ENCODE measurements around the gene TRIP4. TPM values are rescaled to one million over a fixed set of nuclear protein-coding genes. Genes with fewer than 3 reads are reported as not detected.

The TRIP4 gene
- polyA plus RNA-seq, 3 donors, result 23.0 to 40.1 (median 35.6) TPM

- intact Hi-C loops (cut with micrococcal nuclease), result loop anchor here in 1 of 2 donors (10.0 kb wide), 2 partner anchors 152 to 192 kb away; partner anchors contain the start of gene PPIB
- peak; percentile 32 for TF ChIP-seq CTCF (IDR thresholded peaks at IDR 0.05)
- Mint-ChIP-seq H3K9me3 (peaks cover 0 to 4% (median 0%) of the 10 kb centered on the region in 7 donors), H3K4me1 (peaks cover 13% of the 10 kb centered on the region), H3K27ac (peak overlapping the region in 6 of 7 donors; percentile 79 to 93 (median 88)), H3K36me3 (no peaks in the 10 kb centered on the region), H3K27me3 (ENCODE audit: low read depth in 3 of 3) (no peaks in the 10 kb centered on the region), H3K4me3 (peak overlapping the region; percentile 96 to 97)
- H3K4me3 ChIP-seq (replicated peaks in 1 of 3; ENCODE audit: low read depth in 2 of 3, low read length in 3 of 3), result peak overlapping the region; percentile 93 to 98 (median 95)
- H2AFZ ChIP-seq (ENCODE audit: insufficient read depth, low read depth, low read length, poor library complexity, severe bottlenecking), result peak overlapping the region; percentile 90
- no peak for DNase-seq
- H3K9me3 ChIP-seq (replicated peaks in 1 of 2; ENCODE audit: control insufficient read depth in 1 of 2, insufficient read depth in 1 of 2, low read length in 2 of 2), result no peaks in the 10 kb centered on the region
- peaks cover 41% of the 10 kb centered on the region for H3K79me2 ChIP-seq (ENCODE audit: insufficient read depth, low read length)
- H3K9ac ChIP-seq (ENCODE audit: insufficient read depth, low read length, poor library complexity, severe bottlenecking), result peak overlapping the region; percentile 81
- peaks cover 8% of the 10 kb centered on the region for H4K20me1 ChIP-seq (ENCODE audit: insufficient read depth, low read length)
- no peaks in the 10 kb centered on the region for H3K27me3 ChIP-seq (ENCODE audit: control insufficient read depth in 2 of 2, insufficient read depth in 2 of 2, low read length in 2 of 2)
- peaks cover 9 to 13% of the 10 kb centered on the region in 2 donors for H3K4me1 ChIP-seq (ENCODE audit: control insufficient read depth in 1 of 2, insufficient read depth in 2 of 2, low read length in 2 of 2)
- peak overlapping the region in 1 of 2 donors; percentile 78 for H3K27ac ChIP-seq (ENCODE audit: low read depth in 1 of 2, low read length in 2 of 2)
- H3K4me2 ChIP-seq (replicated peaks; ENCODE audit: extremely low read depth, low read length, poor library complexity, severe bottlenecking), result peak overlapping the region; percentile 94
- no peaks in the 10 kb centered on the region for H3K36me3 ChIP-seq (replicated peaks in 1 of 2; ENCODE audit: control insufficient read depth in 1 of 2, insufficient read depth in 2 of 2, low read length in 2 of 2)
- no CpG with 5 or more reads among the region's 5 CpGs for WGBS (ENCODE audit: insufficient coverage)
Observed at GRCh38 chr15:64356710-64357040, 31.0 kb upstream of the TRIP4 start.

- WGBS (ENCODE audit: insufficient coverage), result 100% methylated on average over 2 of the region's 4 CpGs
- intact Hi-C loops (cut with micrococcal nuclease), result no loop called here
- H3K9me3 ChIP-seq (replicated peaks in 1 of 2; ENCODE audit: control insufficient read depth in 1 of 2, insufficient read depth in 1 of 2, low read length in 2 of 2), result no peaks in the 10 kb centered on the region
- Mint-ChIP-seq H3K27ac (no peak overlapping the region), H3K4me1 (peaks cover 3% of the 10 kb centered on the region), H3K9me3 (no peaks in the 10 kb centered on the region), H3K27me3 (ENCODE audit: low read depth in 3 of 3) (no peaks in the 10 kb centered on the region), H3K4me3 (no peak overlapping the region), H3K36me3 (peaks cover 0 to 8% of the 10 kb centered on the region in 2 donors)
- H3K4me1 ChIP-seq (ENCODE audit: control insufficient read depth in 1 of 2, insufficient read depth in 2 of 2, low read length in 2 of 2), result peaks cover 4 to 6% of the 10 kb centered on the region in 2 donors
- no peak overlapping the region for H3K4me3 ChIP-seq (replicated peaks in 1 of 3; ENCODE audit: low read depth in 2 of 3, low read length in 3 of 3)
- H3K9ac ChIP-seq (ENCODE audit: insufficient read depth, low read length, poor library complexity, severe bottlenecking), result no peak overlapping the region
- no peaks in the 10 kb centered on the region for H3K79me2 ChIP-seq (ENCODE audit: insufficient read depth, low read length)
- H3K36me3 ChIP-seq (replicated peaks in 1 of 2; ENCODE audit: control insufficient read depth in 1 of 2, insufficient read depth in 2 of 2, low read length in 2 of 2), result no peaks in the 10 kb centered on the region
- H2AFZ ChIP-seq (ENCODE audit: insufficient read depth, low read depth, low read length, poor library complexity, severe bottlenecking), result no peak overlapping the region
- no peaks in the 10 kb centered on the region for H4K20me1 ChIP-seq (ENCODE audit: insufficient read depth, low read length)
- DNase-seq, result no peak
- no peak overlapping the region for H3K27ac ChIP-seq (ENCODE audit: low read depth in 1 of 2, low read length in 2 of 2)
- no peak for TF ChIP-seq CTCF (IDR thresholded peaks at IDR 0.05)
- no peak overlapping the region for H3K4me2 ChIP-seq (replicated peaks; ENCODE audit: extremely low read depth, low read length, poor library complexity, severe bottlenecking)
- no peaks in the 10 kb centered on the region for H3K27me3 ChIP-seq (ENCODE audit: control insufficient read depth in 2 of 2, insufficient read depth in 2 of 2, low read length in 2 of 2)
Observed at GRCh38 chr15:64361259-64361658, 26.4 kb upstream of the TRIP4 start.

Data from CD14-positive monocyte (primary cell).